Measurements from ENCODE around the gene KIF26B.

DNA sequence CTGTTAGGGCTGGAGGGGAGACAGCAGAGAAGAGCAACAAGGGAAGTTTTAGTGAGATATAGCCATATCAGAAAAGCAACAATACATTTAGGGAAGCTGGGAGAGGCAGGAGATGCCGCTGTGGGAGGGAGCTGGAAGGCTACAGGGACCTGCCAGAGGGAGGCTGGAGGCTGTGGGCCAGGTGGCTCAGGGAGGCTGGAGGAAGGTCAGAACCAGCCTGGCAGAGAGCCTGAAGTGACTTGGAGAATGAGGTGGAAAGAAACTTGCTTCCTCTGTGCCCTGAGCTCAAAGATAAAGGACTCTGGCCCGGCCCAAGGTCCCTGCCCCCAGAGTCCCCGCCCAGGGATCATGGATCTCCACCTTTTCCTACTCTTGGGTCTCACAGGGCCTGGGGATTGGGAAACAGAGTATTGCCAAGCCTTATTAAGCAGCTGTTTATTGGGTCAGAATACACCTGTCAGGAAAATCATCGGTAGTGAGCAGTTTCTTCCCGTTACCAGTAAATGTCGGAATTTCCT is 85.9 kb downstream of the KIF26B start:
- TF ChIP-seq, protein P1, sequence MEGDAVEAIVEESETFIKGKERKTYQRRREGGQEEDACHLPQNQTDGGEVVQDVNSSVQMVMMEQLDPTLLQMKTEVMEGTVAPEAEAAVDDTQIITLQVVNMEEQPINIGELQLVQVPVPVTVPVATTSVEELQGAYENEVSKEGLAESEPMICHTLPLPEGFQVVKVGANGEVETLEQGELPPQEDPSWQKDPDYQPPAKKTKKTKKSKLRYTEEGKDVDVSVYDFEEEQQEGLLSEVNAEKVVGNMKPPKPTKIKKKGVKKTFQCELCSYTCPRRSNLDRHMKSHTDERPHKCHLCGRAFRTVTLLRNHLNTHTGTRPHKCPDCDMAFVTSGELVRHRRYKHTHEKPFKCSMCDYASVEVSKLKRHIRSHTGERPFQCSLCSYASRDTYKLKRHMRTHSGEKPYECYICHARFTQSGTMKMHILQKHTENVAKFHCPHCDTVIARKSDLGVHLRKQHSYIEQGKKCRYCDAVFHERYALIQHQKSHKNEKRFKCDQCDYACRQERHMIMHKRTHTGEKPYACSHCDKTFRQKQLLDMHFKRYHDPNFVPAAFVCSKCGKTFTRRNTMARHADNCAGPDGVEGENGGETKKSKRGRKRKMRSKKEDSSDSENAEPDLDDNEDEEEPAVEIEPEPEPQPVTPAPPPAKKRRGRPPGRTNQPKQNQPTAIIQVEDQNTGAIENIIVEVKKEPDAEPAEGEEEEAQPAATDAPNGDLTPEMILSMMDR (IDR thresholded peaks at IDR 0.05; ENCODE audit: insufficient read depth, low read length, poor library complexity, severe bottlenecking) = no peak
- no peak for TF ChIP-seq EZH2phosphoT487 (conservative IDR thresholded peaks at IDR 0.05; ENCODE audit: low read length)

Measured in SU-DHL-6 (cell line).